Right renal cortex interstitium (tissue), 3 donors: ENCODE results near the gene OS9. TPM values are rescaled to one million over a fixed set of nuclear protein-coding genes. Genes with fewer than 3 reads are reported as not detected.

ENCODE experiments used
- DNase-seq, 3 donors: peaks; one replicate each; pipeline ENCODE4 v3.0.0-alpha.2; 2013; ENCODE audit warnings: low read depth in 3 of 3, low spot score in 2 of 3
- polyA plus RNA-seq, 3 donors: library from polyadenylated mRNA; unstranded; fragments of 120-200 nt; gene quantifications; one replicate each; pipeline ENCODE4 v1.2.1, GENCODE V29; 2013; ENCODE audit not compliant: insufficient read length in 3 of 3

OS9 gene
- polyA plus RNA-seq, 3 donors, result 225 to 234 (median 233) TPM

DNA sequence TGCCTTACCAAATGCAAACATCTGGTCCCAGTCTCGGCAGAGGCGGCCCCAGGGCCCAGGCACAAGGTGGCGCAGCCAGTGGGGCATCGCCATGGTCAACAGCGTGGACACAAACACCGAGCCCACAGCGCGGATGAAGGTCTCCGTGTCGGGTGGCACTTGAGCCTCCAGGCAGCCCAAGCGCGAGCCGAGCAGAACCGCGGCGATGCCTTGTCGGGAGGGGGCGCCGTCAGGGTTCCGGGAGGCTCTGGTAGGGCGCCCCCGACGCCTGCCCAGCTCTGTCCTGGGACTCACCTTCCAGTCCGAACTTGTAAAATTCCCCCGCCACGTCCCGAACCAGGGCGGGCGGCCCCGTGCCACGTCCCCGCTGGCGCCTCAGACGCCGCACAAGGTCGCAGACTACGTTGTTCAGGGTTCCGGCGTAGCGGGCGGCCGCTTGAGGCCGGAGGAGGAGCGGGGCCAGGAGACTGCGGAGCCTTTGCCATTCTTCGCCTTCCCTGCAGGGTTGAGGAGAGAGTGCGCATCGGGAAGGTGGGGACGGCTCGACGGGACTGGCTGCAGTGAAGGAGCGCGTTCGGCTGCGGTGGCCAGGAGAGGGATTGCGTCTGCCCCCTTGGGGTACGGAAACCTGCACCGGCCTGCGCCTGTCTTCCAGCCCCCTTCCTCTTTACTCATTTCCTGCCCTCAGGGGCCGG, 71.2 kb downstream of the OS9 start:
- no peak for DNase-seq

DNA sequence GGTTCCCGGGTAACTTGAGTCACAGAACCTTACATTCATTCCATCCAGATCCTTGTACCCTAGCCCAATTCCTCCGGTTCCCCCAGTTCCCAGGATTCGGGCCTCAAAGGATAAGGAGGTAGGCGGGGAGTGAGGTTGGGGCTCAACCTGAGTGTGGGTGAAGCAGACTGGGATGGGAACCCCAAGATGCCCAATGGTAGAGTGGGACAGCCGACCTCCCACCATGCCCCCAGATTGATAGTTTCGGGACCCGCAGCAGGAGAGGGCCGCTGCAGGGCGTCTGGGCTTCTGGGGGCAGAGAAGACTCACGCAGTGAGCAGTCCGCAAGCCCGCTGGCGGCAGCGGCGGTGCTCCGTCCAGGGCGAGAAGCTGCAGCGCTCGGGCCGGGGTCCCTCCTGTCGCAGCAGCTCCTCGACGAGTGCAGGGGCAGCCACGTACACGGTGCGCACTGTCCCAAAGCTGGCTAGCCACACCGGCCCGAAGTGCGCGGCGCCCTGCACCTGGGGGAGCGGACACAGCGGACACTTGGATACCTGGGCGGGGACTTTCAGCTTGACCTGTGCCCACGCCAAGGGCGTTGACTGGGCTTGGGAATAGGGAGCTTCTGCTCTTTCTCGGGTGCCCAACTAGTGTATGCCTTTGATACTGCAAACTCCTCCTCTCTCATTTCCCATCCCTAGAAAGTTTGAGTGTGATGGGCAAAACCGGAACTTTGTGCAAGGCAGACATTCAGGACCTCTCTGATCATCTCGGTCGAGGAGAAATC, 71.9 kb downstream of the OS9 start:
- no peak for DNase-seq

GRCh38 chr12:57766464-57767304, 72.8 kb downstream of the OS9 start, which contains the start of gene CYP27B1:
Gene CYP27B1 (minus strand): TSS chr12:57767078. CDS start chr12:57767041, 37 bp downstream.
- DNase-seq, result no peak

DNA sequence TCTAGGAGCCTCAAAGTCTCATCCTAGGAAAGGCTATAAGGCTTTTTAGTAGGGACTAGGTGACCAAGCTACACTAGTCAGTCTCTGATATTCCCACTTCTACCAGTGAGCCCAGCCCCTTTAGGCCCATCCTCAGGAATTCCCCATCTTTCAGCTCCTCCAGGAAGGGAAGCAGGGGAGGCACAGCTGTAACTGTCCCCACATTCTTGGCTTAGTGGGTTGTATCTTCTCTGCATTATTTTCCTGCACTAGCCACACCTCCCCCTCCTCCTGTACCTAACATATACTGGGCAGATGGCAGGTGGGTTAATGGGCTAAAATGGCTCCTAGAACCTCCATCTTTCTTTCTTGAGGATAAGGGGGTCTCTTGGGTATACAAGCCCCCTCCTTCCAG, 73.4 kb downstream of the OS9 start:
- no peak for DNase-seq

DNA sequence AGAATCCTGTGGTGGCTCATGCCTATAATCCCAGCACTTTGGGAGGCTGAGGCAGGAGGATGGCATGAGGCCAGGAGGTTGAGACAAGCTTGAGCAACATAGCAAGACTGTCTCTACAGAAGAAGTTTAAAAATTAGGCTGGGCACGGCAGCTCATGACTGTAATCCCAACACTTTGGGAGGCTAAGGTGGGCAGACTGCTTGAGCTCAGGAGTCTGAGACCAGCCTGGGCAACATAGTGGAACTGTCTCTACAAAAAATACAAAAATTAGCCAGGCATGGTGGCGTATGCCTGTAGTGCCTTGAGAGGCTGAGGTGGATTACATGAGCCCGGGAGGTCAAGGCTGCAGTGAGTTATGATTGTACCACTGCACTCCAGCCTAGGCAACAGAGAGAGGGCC, 73.9 kb downstream of the OS9 start:
- DNase-seq, result no peak

DNA sequence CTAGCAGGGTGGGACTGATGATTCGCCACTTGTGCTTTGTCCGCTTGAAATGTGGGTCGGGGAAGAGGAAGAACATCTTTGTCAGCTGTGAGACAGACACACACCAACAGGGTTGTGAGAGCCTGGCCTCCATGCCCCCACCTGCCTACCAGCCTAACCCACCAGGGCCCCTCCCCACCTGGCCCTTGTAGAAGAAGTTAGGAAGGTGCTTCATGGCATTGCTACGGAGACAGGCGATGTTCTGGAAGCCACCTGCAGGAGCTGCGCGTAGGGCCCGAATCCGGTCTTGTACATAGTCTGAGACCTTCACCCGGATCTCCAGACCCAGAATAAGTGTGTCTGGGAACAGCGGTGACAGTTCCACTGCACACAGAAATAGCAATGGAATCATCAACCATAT, 75.7 kb downstream of the OS9 start:
- DNase-seq, result no peak

DNA sequence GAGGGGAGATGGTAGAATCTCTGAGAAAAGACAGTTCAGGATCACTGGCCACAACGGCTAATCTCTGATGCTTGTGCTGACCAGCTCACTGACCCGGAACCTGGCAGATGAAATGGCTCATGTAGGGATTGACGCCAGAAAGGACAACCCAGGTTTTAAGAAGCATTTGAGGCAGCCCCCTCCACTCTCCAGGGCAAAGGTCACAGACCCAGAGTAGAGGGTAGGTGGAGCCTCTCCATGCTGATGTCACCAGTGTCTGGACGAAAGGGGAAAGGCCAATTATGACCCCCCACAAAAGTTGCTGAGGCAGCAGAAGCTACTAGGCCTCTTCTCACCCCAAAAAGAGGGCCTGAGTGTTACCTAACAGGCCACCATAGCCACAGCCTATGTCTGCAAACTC, 76.8 kb downstream of the OS9 start:
- no peak for DNase-seq

Other genes with a start within 250 kb of the OS9 start
- under 1 TPM; 0.40 to 0.44 (median 0.42) TPM for gene INHBE, start 238.8 kb upstream of the OS9 start, polyA plus RNA-seq
- 10 to 100 TPM; 15.9 to 18.8 (median 16.5) TPM for gene GLI1, start 234.3 kb upstream of the OS9 start, polyA plus RNA-seq
- 1 to 10 TPM; 1.9 to 2.3 (median 1.9) TPM for gene ARHGAP9, start 214.3 kb upstream of the OS9 start, polyA plus RNA-seq
- 100 to 1,000 TPM; 108 to 110 (median 109) TPM for gene MARS1, start 206.1 kb upstream of the OS9 start, polyA plus RNA-seq
- 10 to 100 TPM; 33.8 to 35.7 (median 35.3) TPM for gene DDIT3, start 173.6 kb upstream of the OS9 start, polyA plus RNA-seq
- 10 to 100 TPM; 36.8 to 44.8 (median 41.6) TPM for gene MBD6, start 171.3 kb upstream of the OS9 start, polyA plus RNA-seq
- gene DCTN2, start 146.9 kb upstream of the OS9 start, polyA plus RNA-seq, result 100 to 1,000 TPM; 163 to 179 (median 165) TPM
- under 1 TPM; 0.31 to 0.39 (median 0.32) TPM for gene KIF5A, start 144.1 kb upstream of the OS9 start, polyA plus RNA-seq
- 10 to 100 TPM; 43.6 to 47.5 (median 44.8) TPM for gene PIP4K2C, start 102.9 kb upstream of the OS9 start, polyA plus RNA-seq
- 10 to 100 TPM; 44.4 to 51.8 (median 47.0) TPM for gene DTX3, start 89.3 kb upstream of the OS9 start, polyA plus RNA-seq
- 10 to 100 TPM; 26.7 to 31.4 (median 27.8) TPM for gene ARHGEF25, start 82.7 kb upstream of the OS9 start, polyA plus RNA-seq
- gene B4GALNT1, start 60.9 kb upstream of the OS9 start, polyA plus RNA-seq, result under 1 TPM; 0.37 to 0.75 (median 0.64) TPM
- 1 to 10 TPM in 2 of 3 donors, under 1 TPM in 1; 0.68 to 1.9 (median 1.2) TPM for gene AGAP2, start 44.6 kb downstream of the OS9 start, polyA plus RNA-seq
- gene TSPAN31, start 50.9 kb downstream of the OS9 start, polyA plus RNA-seq, result 100 to 1,000 TPM in 2 of 3 donors, 10 to 100 TPM in 1; 97.4 to 110 (median 109) TPM
- 100 to 1,000 TPM; 219 to 251 (median 232) TPM for gene CDK4, start 58.2 kb downstream of the OS9 start, polyA plus RNA-seq
- gene MARCHF9, start 61.0 kb downstream of the OS9 start, polyA plus RNA-seq, result 10 to 100 TPM; 15.6 to 18.0 (median 15.6) TPM
- 1 to 10 TPM in 1 of 3 donors, under 1 TPM in 2; 0.80 to 1.0 (median 0.82) TPM for gene CYP27B1, start 72.9 kb downstream of the OS9 start, polyA plus RNA-seq
- 10 to 100 TPM; 31.6 to 33.1 (median 33.0) TPM for gene METTL1, start 78.0 kb downstream of the OS9 start, polyA plus RNA-seq
- 10 to 100 TPM; 10.1 to 12.5 (median 11.7) TPM for gene EEF1AKMT3, start 78.5 kb downstream of the OS9 start, polyA plus RNA-seq
- 10 to 100 TPM; 36.3 to 45.5 (median 42.2) TPM for gene TSFM, start 88.7 kb downstream of the OS9 start, polyA plus RNA-seq
- gene AVIL, start 124.6 kb downstream of the OS9 start, polyA plus RNA-seq, result 1 to 10 TPM; 7.3 to 7.7 (median 7.4) TPM
- 100 to 1,000 TPM; 258 to 263 (median 262) TPM for gene CTDSP2, start 152.6 kb downstream of the OS9 start, polyA plus RNA-seq
- 10 to 100 TPM in 2 of 3 donors, 1 to 10 TPM in 1; 8.5 to 13.3 (median 12.8) TPM for gene ATP23, start 247.4 kb downstream of the OS9 start, polyA plus RNA-seq